GM21526 (cell line): ENCODE results near the gene TGFBRAP1.
A peak's percentile ranks its signal among the peaks of the same experiment; 100 is the strongest.

Experiments used
- ATAC-seq: cut with Tn5 transposase; IDR thresholded peaks from one replicate; pipeline ENCODE4 v1.9.1; 2021; ENCODE audit warnings: moderate library complexity; ENCODE audit not compliant: unreplicated experiment, low FRiP score

The TGFBRAP1 gene

GRCh38 chr2:105242286-105242993 is 87.1 kb downstream of the TGFBRAP1 start:
- ATAC-seq: no peak

DNA sequence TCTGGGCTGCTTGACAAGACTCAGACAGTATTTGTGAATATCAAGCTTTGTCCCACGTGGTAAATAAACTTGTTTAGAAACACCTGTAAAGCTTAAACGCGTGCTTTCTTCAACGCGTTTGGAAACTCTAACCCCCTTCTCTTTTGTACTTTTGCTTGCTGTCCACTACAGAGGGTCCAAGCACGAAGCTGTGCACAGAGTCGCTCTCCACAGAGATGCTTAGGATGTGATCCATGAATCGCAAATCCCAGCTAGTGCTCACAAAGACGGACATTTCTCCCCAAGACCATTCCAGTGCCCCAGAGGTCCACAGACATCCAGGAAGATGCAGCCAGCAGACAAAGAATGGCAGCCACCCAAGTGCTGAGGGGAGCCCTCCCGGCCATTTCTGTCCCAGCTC is 88.1 kb downstream of the TGFBRAP1 start, which contains the start of gene GPR45:
TSS of gene GPR45 (plus strand) at position 301 of the 400 bp plus-strand sequence. CDS start 116 bp downstream, outside the sequence.
- no peak for ATAC-seq

DNA sequence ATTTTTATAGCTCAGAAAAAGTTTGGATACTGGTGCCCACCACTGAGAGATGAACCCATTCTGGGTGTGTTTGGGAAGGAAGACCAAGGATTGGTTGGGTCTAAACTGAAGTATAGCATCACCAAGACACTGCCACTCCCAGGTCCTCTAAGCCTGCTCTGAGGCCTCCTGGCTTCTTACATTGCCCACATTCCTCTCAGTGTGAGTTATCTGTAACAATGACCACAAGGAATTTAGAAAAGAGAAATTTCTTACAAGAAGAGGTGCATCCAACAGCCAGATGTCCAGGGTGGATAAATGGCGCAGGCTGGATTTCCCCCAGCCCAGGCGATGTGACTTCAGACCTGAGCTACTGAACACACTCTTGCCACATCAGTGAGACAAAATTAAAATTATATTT is 89.6 kb downstream of the TGFBRAP1 start:
- ATAC-seq: no peak

- no peak for ATAC-seq
Measured at GRCh38 chr2:105238664-105239240, 90.8 kb downstream of the TGFBRAP1 start.

GRCh38 chr2:105237045-105237765 is 92.3 kb downstream of the TGFBRAP1 start:
- ATAC-seq: no peak

DNA sequence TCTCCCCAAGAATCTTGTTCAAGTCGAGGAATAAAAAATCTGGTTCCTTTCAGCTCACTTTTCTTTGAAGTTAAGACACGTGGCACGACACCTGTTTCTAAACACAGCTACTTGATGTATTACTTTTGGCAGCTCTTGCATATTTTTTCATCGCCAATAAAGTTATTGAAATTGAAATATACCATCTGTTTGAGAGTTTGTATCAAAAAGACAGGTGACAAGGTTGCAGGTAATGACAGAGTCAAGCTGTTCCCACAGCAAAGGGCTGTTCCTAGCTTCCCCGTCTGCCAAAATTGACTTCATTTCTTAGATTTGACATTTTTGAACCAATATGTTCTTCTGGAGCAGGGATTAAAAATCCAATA is 93.5 kb downstream of the TGFBRAP1 start:
- ATAC-seq: no peak

DNA sequence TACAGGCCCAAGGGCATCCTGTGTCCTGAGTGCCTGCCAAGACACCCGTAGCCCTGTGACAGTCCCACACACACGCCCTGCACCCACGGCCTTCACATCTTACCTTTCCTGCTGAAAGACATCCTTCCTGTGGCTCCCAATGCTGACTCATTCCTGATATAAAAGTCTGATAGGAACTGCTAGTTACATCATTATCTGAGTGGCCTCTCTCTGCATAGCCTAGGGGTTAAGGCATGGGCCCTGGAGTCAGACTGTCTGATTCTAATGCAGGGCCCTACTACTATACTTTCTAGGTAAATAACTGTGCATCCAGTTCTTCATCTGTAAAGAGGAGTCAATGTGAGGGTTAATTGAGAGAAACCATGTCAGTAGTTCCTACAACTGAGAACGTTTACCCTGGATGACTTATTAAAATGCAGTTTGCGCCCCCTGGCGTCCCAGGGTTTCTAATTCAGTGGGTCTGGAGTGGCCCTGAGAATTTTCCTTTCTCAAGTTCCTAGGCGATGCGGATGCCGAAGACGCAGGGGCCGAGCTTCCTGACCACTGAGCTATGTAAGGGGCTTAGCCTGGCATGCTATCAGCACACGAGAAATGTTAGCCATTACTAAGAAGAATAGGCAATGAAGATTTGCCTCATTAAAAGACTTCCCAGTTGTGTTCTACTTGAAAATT is 94.0 kb downstream of the TGFBRAP1 start:
- peak; percentile 60 for ATAC-seq

GRCh38 chr2:105231232-105231619 is 98.3 kb downstream of the TGFBRAP1 start:
- ATAC-seq: no peak

- ATAC-seq: no peak
Measured at GRCh38 chr2:105224444-105224843, 105.1 kb downstream of the TGFBRAP1 start.

- no peak for ATAC-seq
Measured at GRCh38 chr2:105220604-105221003, 108.9 kb downstream of the TGFBRAP1 start.

GRCh38 chr2:105215586-105216192 is 113.8 kb downstream of the TGFBRAP1 start:
- ATAC-seq: no peak
